ENCODE results near the gene SH3RF3. TPM values are rescaled to one million over a fixed set of nuclear protein-coding genes. Genes with fewer than 3 reads are reported as not detected.

SH3RF3 gene
- total and polyA plus RNA-seq, 2 of the 13 experiments (the other 11 are each of a cell fraction or from before 2014, with no cell fraction given): 0.04 TPM; not detected in 1

GRCh38 chr2:109472974-109473373 is 344.0 kb downstream of the SH3RF3 start:
- Histone ChIP-seq H3K36me3 (replicated peaks in 1 of 2; ENCODE audit: control insufficient read depth in 1 of 2, insufficient read depth in 2 of 2, low read length in 2 of 2) (no peaks in the 10 kb centered on the region), H2AFZ (ENCODE audit: low read length) (no peak overlapping the region), H3K27ac (ENCODE audit: extremely low read length, insufficient read depth, low read length) (no peak overlapping the region), H3K9me3 (ENCODE audit: low read length) (no peaks in the 10 kb centered on the region), H3K4me3 (replicated peaks in 1 of 3; ENCODE audit: insufficient read depth in 1 of 3, low read depth in 2 of 3, low read length in 3 of 3) (no peak overlapping the region), H3K27me3 (ENCODE audit: control insufficient read depth in 1 of 2, insufficient read depth in 2 of 2, low read length in 2 of 2) (peaks cover 2 to 13% of the 10 kb centered on the region in 2 experiments; a peak in 2 of 5 replicates), H3K79me2 (ENCODE audit: insufficient read depth, low read length) (no peaks in the 10 kb centered on the region), H3K9ac (ENCODE audit: insufficient read depth, low read depth, low read length) (no peak overlapping the region), H4K20me1 (ENCODE audit: insufficient read depth, low read length) (peaks cover 3% of the 10 kb centered on the region; the same call in 1 of the 2 replicates), H3K4me2 (ENCODE audit: low read depth, low read length) (no peak overlapping the region), H3K4me1 (ENCODE audit: insufficient read depth, low read length) (no peaks in the 10 kb centered on the region)
- ChIA-PET CTCF (ENCODE audit: low intra/inter-chr PET ratio, low total read pairs) (no interaction called here), POLR2A (no interaction called here)
- BruUV-seq (replicated peaks): no TSS peak
- FAIRE-seq (no peak), ATAC-seq (no peak), DNase-seq (ENCODE audit: low spot score) (no peak)
- in situ Hi-C loops (cut with HindIII; ENCODE audit: extremely low pct_ligation_motif_present, low pct_unique_long_range_greater_than_20kb): no loop called here
- TF ChIP-seq ZNF710 (CRISPR knock-in tag; IDR thresholded peaks at IDR 0.05; ENCODE audit: borderline replicate concordance): no peak
- TF ChIP-seq ZNF883 (CRISPR knock-in tag; IDR thresholded peaks at IDR 0.05; ENCODE audit: not compliant biosample characterization): no peak
- TF ChIP-seq RFXAP (CRISPR knock-in tag; IDR thresholded peaks at IDR 0.05; ENCODE audit: borderline replicate concordance): no peak
- no peak for TF ChIP-seq ZNF609 (CRISPR knock-in tag; IDR thresholded peaks at IDR 0.05; ENCODE audit: borderline replicate concordance)
- TF ChIP-seq PLSCR1 (CRISPR knock-in tag; IDR thresholded peaks at IDR 0.05; ENCODE audit: borderline replicate concordance): no peak
- no peak for TF ChIP-seq ZBTB39 (CRISPR knock-in tag; IDR thresholded peaks at IDR 0.05)
- TF ChIP-seq SMAD9 (CRISPR knock-in tag; IDR thresholded peaks at IDR 0.05): no peak
- WGBS (ENCODE audit: low lambda C conversion rate): 46% methylated on average over 10 of the region's 10 CpGs
- intact Hi-C loops (cut with micrococcal nuclease; ENCODE audit: unreplicated experiment): no loop called here
